Activated T-cell treated with anti-CD3 and anti-CD28 coated beads, Interleukin-2, amount 50 U/mL, for 72 hours (primary cell): Measurements from ENCODE around the gene STOML1. TPM values are rescaled to one million over a fixed set of nuclear protein-coding genes. Genes with fewer than 3 reads are reported as not detected.
"Not testable (repeated sequence)": the region's sequence is repeated elsewhere in the genome, so short reads cannot be mapped to it uniquely, and the experiment has no call there.

Experiments used
- ATAC-seq, 2 donors: fragments of 150-1000 bp; cut with Tn5 transposase; replicated peaks in 1 of 2; 2 replicates each; pipeline ENCODE4 v1.10.0; 2021; ENCODE audit warnings: moderate library complexity in 2 of 2, mild to moderate bottlenecking in 1 of 2
- DNase-seq, 2 donors: peaks; one replicate each; pipeline ENCODE4 v3.0.0; 2021 to 2022; ENCODE audit warnings: mixed read lengths in 1 of 2
- H3K27ac Mint-ChIP-seq: one replicate; pipeline ENCODE4 v1.8.0; 2022; ENCODE audit warnings: mild to moderate bottlenecking, moderate library complexity, mixed read lengths
- H3K27me3 Mint-ChIP-seq: one replicate; pipeline ENCODE4 v1.8.0; 2022; ENCODE audit warnings: low read depth, mixed read lengths
- H3K36me3 Mint-ChIP-seq, 2 donors: one replicate each; pipeline ENCODE4 v1.8.0; 2022; ENCODE audit warnings: mixed read lengths in 2 of 2, mild to moderate bottlenecking in 1 of 2; ENCODE audit not compliant: insufficient read depth in 2 of 2
- H3K4me1 Mint-ChIP-seq: one replicate; pipeline ENCODE4 v1.8.0; 2022; ENCODE audit warnings: low read depth, mixed read lengths
- H3K4me3 Mint-ChIP-seq, 2 donors: one replicate each; pipeline ENCODE4 v1.8.0; 2022; ENCODE audit warnings: mild to moderate bottlenecking in 2 of 2, mixed read lengths in 2 of 2, moderate library complexity in 2 of 2
- H3K9me3 Mint-ChIP-seq, 2 donors: one replicate each; pipeline ENCODE4 v1.8.0; 2022; ENCODE audit warnings: mixed read lengths in 2 of 2
- total RNA-seq, 2 donors: library from RNA; stranded (reverse); gene quantifications; one replicate each; pipeline ENCODE4 v1.2.3, GENCODE V29; 2022

STOML1 gene
- total RNA-seq, 2 donors from 2014 or later, result 7.2 to 15.1 TPM

GRCh38 chr15:73941871-73942635 lies 50.0 kb downstream of the STOML1 start:
- DNase-seq, result no peak
- H3K27ac Mint-ChIP-seq, result no peak overlapping the region

DNA sequence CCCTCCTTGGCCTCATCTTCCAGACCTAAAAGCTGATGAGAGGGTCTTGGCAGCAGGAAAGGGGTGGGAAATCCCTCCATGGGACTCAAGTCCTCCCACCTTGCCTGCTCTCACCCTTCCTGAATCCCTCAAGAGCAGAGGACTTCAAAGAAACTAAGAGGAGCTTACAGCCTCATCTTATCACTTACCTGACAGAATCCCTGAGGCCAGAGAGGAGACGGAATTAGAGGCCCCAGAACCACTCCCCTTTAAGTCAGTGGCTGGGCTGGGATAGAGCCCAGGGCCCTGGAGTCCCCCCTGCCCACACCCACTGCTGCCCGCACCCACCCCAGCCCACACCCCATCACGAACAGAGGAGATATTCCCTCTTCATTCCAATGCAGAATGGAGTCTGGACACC lies 50.6 kb downstream of the STOML1 start:
- Mint-ChIP-seq H3K4me1 (peaks cover 13% of the 10 kb centered on the region), H3K4me3 (no peak overlapping the region), H3K27ac (no peak overlapping the region)

More at GRCh38 chr15:73941871-73942635, 50.0 kb downstream of the STOML1 start:
- H3K9me3 Mint-ChIP-seq, result no peaks in the 10 kb centered on the region
- H3K4me3 Mint-ChIP-seq, result no peak overlapping the region
- ATAC-seq, result peak in 1 of 2 donors; percentile 49
- no peaks in the 10 kb centered on the region for H3K27me3 Mint-ChIP-seq
- H3K4me1 Mint-ChIP-seq, result peaks cover 16% of the 10 kb centered on the region
- H3K36me3 Mint-ChIP-seq, result no peaks in the 10 kb centered on the region

DNA sequence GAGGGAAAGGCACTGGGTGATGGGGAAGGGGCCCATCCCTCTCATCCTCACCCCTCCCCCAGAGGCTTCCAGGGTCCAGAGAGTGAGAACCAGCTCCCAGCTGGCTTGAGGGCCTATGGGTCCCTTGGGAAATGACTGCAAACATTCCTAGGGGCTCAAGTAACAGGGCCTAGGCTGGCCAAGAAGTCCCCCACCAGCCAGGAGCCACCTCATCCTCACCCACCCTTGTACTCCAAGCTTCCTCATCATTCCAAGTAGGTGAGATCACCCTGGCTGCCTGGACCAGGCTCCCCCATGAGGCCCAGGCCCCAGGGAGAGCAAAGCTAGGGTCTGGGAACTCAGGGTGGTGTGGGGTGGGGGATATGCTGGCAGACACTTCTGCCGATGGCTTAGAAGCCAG lies 51.1 kb downstream of the STOML1 start:
- H3K9me3 Mint-ChIP-seq, result no peaks in the 10 kb centered on the region
- peaks cover 11% of the 10 kb centered on the region for H3K4me1 Mint-ChIP-seq
- DNase-seq (no peak), ATAC-seq (no peak)
- H3K27me3 Mint-ChIP-seq, result no peaks in the 10 kb centered on the region
- H3K27ac Mint-ChIP-seq, result no peak overlapping the region
- H3K36me3 Mint-ChIP-seq, result no peaks in the 10 kb centered on the region
- H3K4me3 Mint-ChIP-seq, result no peak overlapping the region

More for the DNA sequence above, 50.6 kb downstream of the STOML1 start:
- Mint-ChIP-seq H3K9me3 (no peaks in the 10 kb centered on the region), H3K27me3 (no peaks in the 10 kb centered on the region), H3K36me3 (no peaks in the 10 kb centered on the region)
- DNase-seq (no peak), ATAC-seq (no peak)

DNA sequence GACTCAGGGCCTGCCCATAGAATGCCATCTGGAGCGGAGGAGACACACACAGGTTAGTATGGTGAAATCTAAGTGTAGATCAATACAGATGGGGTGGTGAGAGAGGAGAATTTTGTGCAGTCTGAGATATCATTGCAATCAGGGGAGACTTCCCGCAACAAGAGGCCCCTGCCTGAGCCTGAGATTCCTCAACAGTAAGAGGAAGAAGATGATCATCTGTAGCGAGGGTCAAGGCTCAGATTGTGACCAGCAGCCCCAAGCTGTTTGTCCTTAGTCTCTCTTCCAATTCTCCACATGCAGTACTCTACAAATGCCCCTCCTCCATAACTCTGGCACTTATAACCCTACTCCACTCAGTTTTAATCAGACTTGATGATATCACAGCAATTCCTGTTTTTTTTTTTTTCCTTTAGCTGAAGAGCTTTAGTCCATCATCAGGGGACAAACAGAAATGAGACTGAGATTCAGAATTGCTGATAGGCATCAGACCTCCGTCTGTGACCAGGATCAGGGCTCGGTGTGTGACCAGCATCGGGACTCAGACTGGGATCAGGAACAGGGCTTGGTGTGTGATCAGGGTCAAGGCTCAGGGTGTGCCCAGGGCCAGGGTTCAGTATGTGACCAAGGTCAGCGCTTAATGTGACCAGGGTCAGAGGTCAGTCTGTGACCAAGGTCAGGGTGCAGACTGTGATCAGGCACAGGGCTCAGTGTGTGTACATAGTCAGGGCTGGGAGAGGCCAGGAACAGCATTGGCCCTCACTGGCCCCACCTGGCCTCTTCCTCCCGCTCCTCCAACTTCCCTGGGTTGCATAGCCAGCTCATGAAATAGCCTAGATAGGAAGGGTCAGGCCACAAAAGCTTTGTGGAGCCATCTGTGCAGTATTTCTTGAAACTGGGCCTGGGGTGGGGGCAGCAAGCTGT lies 51.8 kb downstream of the STOML1 start:
- Mint-ChIP-seq H3K4me3 (no peak overlapping the region), H3K27me3 (no peaks in the 10 kb centered on the region), H3K36me3 (no peaks in the 10 kb centered on the region), H3K9me3 (no peaks in the 10 kb centered on the region), H3K27ac (no peak overlapping the region), H3K4me1 (peaks cover 11% of the 10 kb centered on the region)
- DNase-seq, result no peak
- no peak for ATAC-seq

DNA sequence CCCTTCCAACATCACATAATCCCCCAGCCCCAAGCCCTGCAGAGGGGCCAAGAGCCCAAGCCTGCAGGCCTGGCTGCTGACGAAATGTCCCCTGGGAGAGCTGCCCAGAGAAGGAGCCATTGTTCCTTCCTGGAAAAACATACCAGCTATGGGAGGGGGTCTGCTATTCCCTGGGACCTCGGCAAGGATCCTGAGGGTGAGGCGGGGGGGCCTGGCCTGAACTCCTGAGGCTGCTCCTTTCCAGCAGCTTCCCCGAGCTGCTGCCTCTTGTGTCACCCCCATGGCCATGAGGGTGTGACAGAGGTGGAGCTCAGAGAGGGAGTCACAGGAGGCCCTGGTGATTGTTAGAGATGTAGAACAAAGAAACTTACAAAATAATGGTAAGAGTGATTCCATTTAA lies 53.0 kb downstream of the STOML1 start:
- H3K4me3 Mint-ChIP-seq, result no peak overlapping the region
- no peak overlapping the region for H3K27ac Mint-ChIP-seq
- H3K9me3 Mint-ChIP-seq, result no peaks in the 10 kb centered on the region
- ATAC-seq, result no peak
- DNase-seq, result no peak
- no peaks in the 10 kb centered on the region for H3K27me3 Mint-ChIP-seq
- H3K4me1 Mint-ChIP-seq, result peaks cover 11% of the 10 kb centered on the region
- H3K36me3 Mint-ChIP-seq, result no peaks in the 10 kb centered on the region

DNA sequence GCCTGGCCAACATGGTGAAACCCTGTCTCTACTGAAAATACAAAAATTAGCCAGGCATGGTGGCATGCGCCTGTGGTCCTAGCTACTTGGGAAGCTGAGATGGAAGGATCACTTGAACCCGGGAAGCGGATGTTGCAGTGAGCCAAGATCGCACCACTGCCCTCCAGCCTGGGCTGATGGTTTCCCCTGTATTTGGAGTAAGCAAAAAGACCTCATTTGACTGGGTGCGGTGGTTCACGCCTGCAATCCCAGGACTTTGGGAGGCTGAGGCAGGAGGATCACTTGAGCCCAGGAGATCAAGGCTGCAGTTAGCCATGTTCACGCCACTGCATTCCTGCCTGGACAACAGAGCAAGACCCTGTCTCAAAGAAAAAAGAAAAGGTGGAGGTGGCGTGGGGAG lies 53.6 kb downstream of the STOML1 start:
- not testable (repeated sequence) for H3K27ac Mint-ChIP-seq

DNA sequence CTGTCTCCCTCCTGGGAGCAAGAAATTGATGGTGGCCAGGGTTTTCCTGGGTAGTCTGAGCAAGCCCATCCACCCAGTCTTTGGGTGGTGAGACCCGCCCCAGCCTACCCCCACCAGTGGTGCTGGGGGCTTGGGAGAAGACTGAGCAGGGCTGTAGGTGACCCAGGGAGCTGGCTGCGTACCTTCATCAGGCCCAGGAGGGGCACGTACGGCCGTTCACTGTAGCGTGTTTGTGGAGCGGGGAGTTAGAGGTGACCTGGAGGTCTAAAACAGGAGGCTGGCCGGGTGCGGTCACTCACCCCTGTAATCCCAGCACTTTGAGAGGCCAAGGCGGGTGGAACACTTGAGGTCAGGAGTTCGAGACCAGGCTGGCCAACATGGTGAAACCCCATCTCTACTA lies 54.4 kb downstream of the STOML1 start:
- ATAC-seq (no peak), DNase-seq (no peak)
- no peaks in the 10 kb centered on the region for H3K36me3 Mint-ChIP-seq
- H3K9me3 Mint-ChIP-seq, result no peaks in the 10 kb centered on the region
- H3K27ac Mint-ChIP-seq, result no peak overlapping the region
- peaks cover 11% of the 10 kb centered on the region for H3K4me1 Mint-ChIP-seq
- H3K27me3 Mint-ChIP-seq, result no peaks in the 10 kb centered on the region
- no peak overlapping the region for H3K4me3 Mint-ChIP-seq

More for the DNA sequence above, 53.6 kb downstream of the STOML1 start:
- not testable (repeated sequence) for H3K36me3 Mint-ChIP-seq, H3K4me3 Mint-ChIP-seq, H3K9me3 Mint-ChIP-seq, H3K27me3 Mint-ChIP-seq, ATAC-seq, DNase-seq
- H3K4me1 Mint-ChIP-seq, result peaks cover 11% of the 10 kb centered on the region

DNA sequence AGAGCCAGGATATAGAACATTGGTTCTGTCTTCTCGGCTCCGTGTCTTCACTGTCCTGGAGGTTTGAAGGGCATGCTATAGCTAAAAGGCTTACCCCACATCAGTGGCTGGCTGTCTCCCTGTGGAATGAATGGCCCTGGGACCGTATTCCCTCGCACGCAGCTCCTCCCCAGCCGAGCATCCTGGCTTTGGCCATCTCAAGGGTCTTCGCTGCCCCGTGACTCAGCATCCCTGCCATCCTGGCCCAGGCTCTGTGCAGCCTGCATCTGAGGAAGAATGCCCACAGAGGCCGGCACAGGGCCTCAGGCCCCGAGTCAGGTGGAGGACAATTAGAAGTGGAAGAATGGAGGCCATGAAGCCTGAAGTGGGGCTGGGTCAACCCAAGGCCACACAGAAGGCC lies 54.8 kb downstream of the STOML1 start:
- Mint-ChIP-seq H3K4me3 (no peak overlapping the region), H3K27ac (no peak overlapping the region), H3K4me1 (peaks cover 7% of the 10 kb centered on the region), H3K27me3 (no peaks in the 10 kb centered on the region), H3K9me3 (no peaks in the 10 kb centered on the region), H3K36me3 (no peaks in the 10 kb centered on the region)
- no peak for DNase-seq
- ATAC-seq, result no peak

GRCh38 chr15:73936588-73937290 lies 55.4 kb downstream of the STOML1 start:
- DNase-seq (no peak), ATAC-seq (no peak)
- no peak overlapping the region for H3K27ac Mint-ChIP-seq
- H3K4me3 Mint-ChIP-seq, result no peak overlapping the region
- no peaks in the 10 kb centered on the region for H3K27me3 Mint-ChIP-seq
- H3K9me3 Mint-ChIP-seq, result no peaks in the 10 kb centered on the region
- no peaks in the 10 kb centered on the region for H3K36me3 Mint-ChIP-seq
- H3K4me1 Mint-ChIP-seq, result peaks cover 5% of the 10 kb centered on the region

DNA sequence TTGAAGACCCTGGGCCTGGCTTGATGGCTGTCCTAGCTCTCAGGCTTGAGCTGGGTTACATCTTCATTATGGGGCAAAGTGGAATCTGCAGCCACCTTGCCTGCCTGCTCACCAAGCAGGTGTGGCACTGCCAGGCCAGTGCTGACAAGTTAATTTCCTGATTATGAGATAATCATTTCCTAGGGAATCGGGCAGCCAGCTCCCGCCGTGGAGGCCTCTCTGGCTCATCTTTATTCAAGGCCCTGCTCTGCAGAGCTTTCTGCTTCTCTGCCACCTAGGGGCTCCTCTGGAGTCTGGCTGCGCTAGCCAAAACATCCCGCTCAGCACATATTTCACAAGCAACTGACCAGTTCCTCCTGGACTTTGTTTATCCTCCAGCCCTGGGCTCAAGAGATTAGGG lies 55.9 kb downstream of the STOML1 start:
- Mint-ChIP-seq H3K4me1 (no peaks in the 10 kb centered on the region), H3K4me3 (no peak overlapping the region), H3K9me3 (no peaks in the 10 kb centered on the region), H3K27ac (no peak overlapping the region), H3K27me3 (no peaks in the 10 kb centered on the region), H3K36me3 (no peaks in the 10 kb centered on the region)
- ATAC-seq (no peak), DNase-seq (no peak)

- DNase-seq (no peak), ATAC-seq (no peak)
- no peaks in the 10 kb centered on the region for H3K36me3 Mint-ChIP-seq
- no peaks in the 10 kb centered on the region for H3K4me1 Mint-ChIP-seq
- H3K4me3 Mint-ChIP-seq, result no peak overlapping the region
- H3K27me3 Mint-ChIP-seq, result no peaks in the 10 kb centered on the region
- no peaks in the 10 kb centered on the region for H3K9me3 Mint-ChIP-seq
- H3K27ac Mint-ChIP-seq, result no peak overlapping the region
Observed at GRCh38 chr15:73935547-73935946, 56.5 kb downstream of the STOML1 start.

DNA sequence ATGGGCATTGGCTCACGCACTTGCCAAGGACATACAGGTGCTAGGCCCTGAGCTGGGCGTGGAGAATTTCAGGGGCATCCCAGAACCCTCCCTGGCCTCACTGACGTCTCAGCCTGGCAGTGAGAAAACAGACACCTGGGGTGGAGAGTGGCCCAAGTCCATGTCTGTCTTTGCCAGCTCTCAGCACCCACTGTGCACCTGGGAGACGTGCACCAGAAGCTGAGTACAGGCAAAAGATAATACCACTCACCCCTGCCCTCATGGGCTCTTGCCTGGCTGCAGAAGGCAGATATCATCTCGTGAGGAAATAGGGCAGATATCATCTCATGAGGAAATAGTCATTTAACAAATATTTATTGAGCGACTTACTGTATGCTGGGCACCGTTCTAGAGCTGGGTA lies 57.8 kb downstream of the STOML1 start:
- Mint-ChIP-seq H3K4me1 (no peaks in the 10 kb centered on the region), H3K36me3 (no peaks in the 10 kb centered on the region), H3K9me3 (no peaks in the 10 kb centered on the region), H3K4me3 (no peak overlapping the region), H3K27me3 (no peaks in the 10 kb centered on the region), H3K27ac (no peak overlapping the region)
- no peak for ATAC-seq
- no peak for DNase-seq
